Mammary epithelial cell (primary cell): Measurements from ENCODE around the gene BIK.

Experiments
- CTCF ChIP-seq, 2 donors: IDR thresholded peaks in 1 of 2; conservative IDR thresholded peaks in 1 of 2; 2 replicates each; pipeline ENCODE4 v1.5.1; 2011 to 2012; ENCODE audit warnings: inconsistent platforms in 2 of 2, low read length in 2 of 2, mild to moderate bottlenecking in 2 of 2, control low read depth in 1 of 2, low read depth in 1 of 2; ENCODE audit not compliant: insufficient read depth in 1 of 2; ENCODE audit errors: extremely low read depth in 1 of 2
- EZH2 ChIP-seq: IDR thresholded peaks from 2 replicates; pipeline ENCODE4 v1.6.1; 2012; ENCODE audit warnings: low read length, inconsistent platforms, borderline replicate concordance

- TF ChIP-seq CTCF (conservative IDR thresholded peaks at IDR 0.05 in 1 of 2, IDR thresholded peaks at IDR 0.05 in 1 of 2; ENCODE audit: extremely low read depth in 1 of 2, insufficient read depth in 1 of 2, low read depth in 1 of 2, low read length in 2 of 2), result no peak
- no peak for TF ChIP-seq EZH2
These were observed 34.4 kb downstream of the BIK start for GRCh38 chr22:43144949-43145348.
